Forelimb muscle (tissue), 1 donor: ENCODE results near the gene TMEM164. TPM values are rescaled to one million over a fixed set of nuclear protein-coding genes. Genes with fewer than 3 reads are reported as not detected.
"Not testable (repeated sequence)": the region's sequence is repeated elsewhere in the genome, so short reads cannot be mapped to it uniquely, and the experiment has no call there.

Experiments used
- DNase-seq: peaks from one replicate; pipeline ENCODE4 v3.0.0-alpha.2; 2013; ENCODE audit warnings: low read depth
- polyA plus RNA-seq: library from polyadenylated mRNA; unstranded; fragments of 120-200 nt; gene quantifications from one replicate; pipeline ENCODE4 v1.2.1, GENCODE V29; 2013; ENCODE audit not compliant: insufficient read length

TMEM164 gene
- polyA plus RNA-seq = 23.1 TPM

DNA sequence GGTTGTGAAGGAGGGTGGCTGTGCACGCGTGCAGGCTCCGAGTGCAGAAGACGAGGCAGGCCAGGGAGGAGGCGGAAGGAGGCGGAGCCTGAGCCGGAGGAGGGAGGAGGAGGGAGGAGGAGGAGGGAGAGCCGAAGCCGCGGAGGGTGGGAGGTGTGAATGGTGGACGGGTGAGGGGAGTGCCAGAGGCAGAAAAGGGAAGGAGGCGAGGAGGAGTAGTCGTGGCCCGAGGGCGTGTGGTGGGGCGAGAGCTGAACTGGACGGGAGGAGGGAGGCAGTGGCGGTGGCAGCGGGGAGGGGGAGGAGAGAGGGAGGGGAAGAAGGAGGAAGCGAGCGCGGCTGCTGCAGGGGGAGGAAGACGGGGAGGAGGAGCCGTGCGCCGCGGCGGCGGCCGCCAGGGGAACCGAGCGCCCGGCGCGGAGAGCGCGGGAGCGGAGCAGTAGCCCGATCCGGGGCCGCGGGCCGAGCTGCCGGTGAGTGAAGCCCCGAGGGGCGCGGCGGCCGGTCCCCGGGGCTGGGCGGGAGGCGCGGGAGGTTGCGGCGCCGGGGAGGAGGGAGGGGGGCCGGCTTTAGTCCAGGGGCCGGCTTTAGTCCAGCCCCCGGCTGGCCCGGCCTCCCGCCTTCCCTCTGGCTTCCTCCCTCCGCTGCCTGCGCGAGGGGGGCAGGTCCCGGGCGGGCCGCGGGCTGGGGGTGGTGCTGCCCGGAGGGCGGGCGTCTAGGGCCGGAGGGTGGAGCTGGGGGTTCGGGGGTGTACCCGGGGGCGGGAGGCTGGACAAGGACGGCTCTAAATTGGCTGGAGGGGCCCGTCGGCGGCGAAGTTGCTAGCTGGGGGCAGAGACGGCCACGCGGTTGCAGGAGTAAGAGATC is at the start of gene TMEM164:
TMEM164 (plus strand) TSS at position 815 of the 867 bp plus-strand sequence. CDS start 661 bp downstream, outside the sequence.
- peak; percentile 46 for DNase-seq

DNA sequence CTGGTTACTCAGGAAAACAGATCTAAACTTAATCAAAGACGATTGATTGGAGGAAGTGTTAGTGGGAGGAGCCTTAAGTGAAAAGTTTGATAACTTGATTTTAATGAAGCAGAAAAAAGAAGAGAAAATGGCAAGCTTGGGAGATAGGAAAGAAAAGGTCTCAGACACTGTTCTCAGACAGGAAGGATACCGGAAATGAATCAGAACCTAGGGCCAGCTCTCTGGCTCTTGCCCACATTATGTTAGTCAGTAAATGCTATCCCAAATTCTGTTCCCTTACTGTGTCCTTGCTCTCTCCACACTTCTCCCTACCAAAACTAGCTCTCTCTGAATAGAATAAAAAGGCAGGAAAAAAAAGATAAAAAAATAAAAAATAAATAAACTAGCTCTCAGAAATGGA is 48.6 kb upstream of the TMEM164 start:
- no peak for DNase-seq

DNA sequence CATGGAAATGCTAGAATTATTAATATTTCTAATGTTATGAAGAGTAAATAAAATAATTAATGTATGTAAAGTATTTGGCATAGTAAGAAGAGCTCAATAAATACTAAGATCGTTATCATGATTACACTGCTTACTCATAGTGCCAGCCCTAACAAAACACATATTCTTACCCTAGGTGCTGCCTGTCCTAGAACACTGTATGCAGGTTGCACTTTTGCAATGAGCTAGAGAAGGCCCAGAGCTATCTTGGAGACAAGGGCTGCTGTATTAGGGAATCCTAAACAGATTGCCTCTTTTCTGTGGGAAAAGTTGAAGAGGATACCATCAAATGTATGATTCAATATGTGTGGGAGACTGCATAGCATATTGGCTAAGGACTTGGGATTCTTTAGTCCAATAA is 48.0 kb upstream of the TMEM164 start:
- no peak for DNase-seq

DNA sequence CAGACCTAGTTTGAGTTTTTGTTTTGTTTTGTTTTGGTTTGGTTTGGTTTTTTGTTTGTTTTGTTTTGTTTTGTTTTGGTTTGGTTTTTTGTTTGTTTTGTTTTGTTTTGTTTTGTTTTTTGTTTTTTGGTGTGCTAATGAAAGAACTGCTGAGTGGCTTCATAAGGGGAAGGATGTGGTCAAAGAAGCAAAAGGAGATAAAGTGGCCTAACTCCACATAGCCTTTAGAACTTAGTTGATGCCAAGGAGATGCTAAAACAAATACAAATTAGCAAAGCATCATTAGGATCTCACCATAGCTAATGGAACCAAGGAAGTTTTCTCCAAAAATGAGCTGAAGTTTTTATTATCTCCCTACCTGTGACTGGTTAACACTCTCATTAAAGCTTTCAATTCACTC is 44.6 kb upstream of the TMEM164 start:
- no peak for DNase-seq

DNA sequence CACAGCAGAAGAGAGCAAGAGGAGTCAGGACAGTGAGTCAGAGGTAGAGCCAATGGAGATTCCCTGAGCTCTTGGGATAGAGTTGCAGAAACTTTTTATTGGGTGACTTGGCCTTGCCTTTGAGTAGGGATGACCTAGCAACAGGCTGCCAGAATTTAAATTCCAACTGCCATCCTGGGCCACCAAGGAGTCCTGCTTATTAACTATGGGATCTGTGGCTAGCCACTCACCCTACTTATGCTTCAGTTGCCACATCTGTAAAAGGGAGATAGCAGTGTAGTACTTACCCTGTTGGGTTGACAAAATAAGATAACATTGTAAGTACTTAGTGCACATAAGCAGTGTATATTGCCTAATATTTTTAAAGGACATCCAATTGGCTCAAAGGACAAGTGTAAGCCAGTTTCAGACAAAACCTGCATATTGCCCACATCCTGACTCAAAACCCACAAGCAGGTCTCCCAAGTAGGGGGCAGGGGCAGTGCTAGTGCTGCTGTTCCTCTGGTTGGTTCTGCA is 43.5 kb upstream of the TMEM164 start:
- no peak for DNase-seq

DNA sequence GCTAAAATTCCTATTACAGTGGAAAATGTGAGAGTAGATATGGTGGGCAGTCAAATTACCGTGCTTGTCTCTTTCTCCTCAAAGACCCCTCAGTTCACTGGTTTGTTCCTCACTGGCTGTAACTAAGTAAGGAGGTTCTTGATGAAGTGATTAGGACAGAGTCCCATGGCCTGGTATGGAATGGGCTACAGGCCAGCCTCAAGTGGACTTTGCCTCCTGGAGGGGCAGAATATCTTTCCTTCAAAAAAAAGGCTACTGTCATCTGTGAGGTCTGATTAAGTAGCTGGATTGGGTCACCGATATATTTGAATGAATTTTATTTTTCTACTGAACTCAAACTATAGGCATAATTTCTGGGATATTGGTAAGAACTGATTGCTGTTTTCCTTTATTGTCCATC is 38.5 kb upstream of the TMEM164 start:
- DNase-seq = no peak

- DNase-seq = no peak
Observed at GRCh38 chrX:109966246-109966645, 36.7 kb upstream of the TMEM164 start.

DNA sequence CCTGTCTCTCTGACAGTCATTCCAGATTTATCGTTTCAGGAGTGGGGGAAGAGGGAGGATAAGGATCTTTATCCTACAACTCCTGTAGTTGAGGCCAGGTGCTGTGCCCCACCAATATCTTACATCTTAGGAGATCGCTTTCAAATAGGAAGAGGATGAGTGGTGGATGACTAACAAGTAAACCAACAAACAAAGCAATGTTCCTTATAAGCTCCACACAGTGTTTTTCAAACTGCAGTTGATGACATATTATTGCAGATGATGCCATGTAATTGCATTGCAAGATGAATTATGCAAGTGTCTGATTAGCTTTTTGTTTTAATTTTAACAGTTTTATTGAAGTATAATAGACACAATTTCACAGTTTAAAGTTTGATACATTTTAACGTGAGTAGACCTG is 35.8 kb upstream of the TMEM164 start:
- DNase-seq = no peak

- DNase-seq = not testable (repeated sequence)
Observed at GRCh38 chrX:109970841-109971240, 32.1 kb upstream of the TMEM164 start.

- no peak for DNase-seq
Observed at GRCh38 chrX:109974906-109975655, 27.8 kb upstream of the TMEM164 start.

GRCh38 chrX:109985210-109985609 is 17.7 kb upstream of the TMEM164 start:
- DNase-seq = not testable (repeated sequence)

DNA sequence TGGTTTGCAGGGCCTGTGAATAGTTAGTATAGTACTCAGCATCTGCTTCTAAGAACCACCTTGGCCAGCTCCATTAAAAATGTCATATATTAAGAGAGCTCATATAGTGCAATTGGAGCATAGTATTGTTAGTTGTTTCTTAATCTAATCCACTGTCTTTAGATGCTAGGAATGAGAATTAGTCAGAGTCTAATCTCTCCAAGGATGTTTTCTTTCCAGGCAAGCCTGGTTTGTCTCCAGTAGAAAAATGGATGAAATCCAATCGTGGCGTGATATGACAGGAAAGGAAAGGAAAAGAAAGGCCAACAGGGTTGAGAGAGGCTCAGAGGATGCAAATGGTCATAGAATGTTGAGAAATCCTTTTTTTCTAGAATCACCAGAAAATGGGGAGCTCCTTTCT is 15.0 kb upstream of the TMEM164 start:
- no peak for DNase-seq

- no peak for DNase-seq
Observed at GRCh38 chrX:109990582-109991276, 12.2 kb upstream of the TMEM164 start.

DNA sequence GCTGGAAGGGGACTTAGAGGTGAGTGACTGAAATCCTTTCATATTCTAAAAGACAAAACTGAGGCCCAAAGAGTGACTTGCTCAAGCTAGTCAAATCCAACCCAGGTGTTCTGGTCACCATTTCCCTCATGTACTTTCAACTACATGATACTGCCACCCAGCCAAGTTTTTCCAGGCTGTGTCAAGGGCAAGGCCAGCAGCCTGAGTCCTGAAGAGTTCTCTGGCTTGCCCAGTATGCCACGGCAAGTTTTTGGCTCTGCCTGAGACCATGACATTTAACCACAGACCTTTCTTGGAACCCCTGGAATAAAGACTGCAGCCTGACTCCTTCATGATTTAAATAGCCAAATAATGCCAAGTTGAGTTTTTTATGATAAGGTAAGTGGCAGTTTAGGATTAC is 10.7 kb upstream of the TMEM164 start:
- no peak for DNase-seq

- DNase-seq = no peak
Observed at GRCh38 chrX:109995155-109995554, 7.8 kb upstream of the TMEM164 start.

GRCh38 chrX:109997786-109998452 is 5.0 kb upstream of the TMEM164 start:
- no peak for DNase-seq

- no peak for DNase-seq
Observed at GRCh38 chrX:110000000-110000399, 2.9 kb upstream of the TMEM164 start.

- no peak for DNase-seq
Observed at GRCh38 chrX:110000847-110001713, 1.8 kb upstream of the TMEM164 start.

- DNase-seq = no peak
Observed at GRCh38 chrX:110001740-110002299, 1.1 kb upstream of the TMEM164 start.
